Hindlimb muscle (tissue), 1 donor: Measurements from ENCODE around the gene CCDC174. TPM values are rescaled to one million over a fixed set of nuclear protein-coding genes. Genes with fewer than 3 reads are reported as not detected.

ENCODE experiments used
- DNase-seq: peaks from one replicate; pipeline ENCODE4 v3.0.0-alpha.2; 2013
- polyA plus RNA-seq: library from polyadenylated mRNA; unstranded; fragments of 120-200 nt; gene quantifications from one replicate; pipeline ENCODE4 v1.2.1, GENCODE V29; 2013; ENCODE audit not compliant: insufficient read length

CCDC174 gene
- polyA plus RNA-seq, 1 donor: 20.1 TPM

DNA sequence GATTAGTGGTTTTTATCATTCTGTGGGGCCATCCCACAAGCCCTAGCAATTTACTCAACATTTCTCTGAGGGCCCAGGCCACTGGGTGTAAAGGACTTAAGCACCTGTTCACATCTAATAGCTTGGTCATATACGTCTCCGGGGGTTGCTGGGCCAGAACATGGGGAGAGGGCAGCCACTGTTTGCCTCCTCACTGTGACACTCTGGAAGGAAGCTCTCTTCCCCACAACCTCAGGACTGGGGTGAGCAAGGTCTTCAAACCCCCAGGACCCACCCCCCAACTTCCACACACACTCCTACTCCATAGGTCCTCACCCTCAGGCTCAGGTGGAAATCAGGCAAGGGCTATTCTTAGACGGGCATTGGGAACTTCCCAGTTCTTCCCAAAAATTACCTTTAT is 52.2 kb downstream of the CCDC174 start:
- no peak for DNase-seq

- DNase-seq: no peak
Measured at GRCh38 chr3:14706096-14706495, 54.5 kb downstream of the CCDC174 start.

DNA sequence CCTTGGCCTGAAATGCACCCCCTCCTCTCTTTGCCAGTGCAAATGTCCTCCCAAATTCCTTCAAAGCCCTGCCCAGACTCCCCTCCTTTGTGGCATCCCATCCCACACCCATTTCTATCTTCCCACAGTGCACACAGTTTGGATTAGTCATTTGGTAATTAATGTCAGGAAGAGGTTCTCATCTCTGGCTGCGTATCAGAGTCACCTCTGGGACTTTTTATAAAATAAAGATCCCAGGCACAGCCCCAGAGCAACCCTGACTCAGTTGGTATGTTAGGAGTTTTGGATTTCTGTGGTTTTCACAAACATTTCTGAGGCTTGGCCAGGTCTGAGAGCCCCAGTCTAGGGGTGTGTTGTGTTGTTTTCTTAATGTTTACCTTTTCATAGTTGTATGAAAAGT is 65.0 kb downstream of the CCDC174 start:
- DNase-seq: no peak

DNA sequence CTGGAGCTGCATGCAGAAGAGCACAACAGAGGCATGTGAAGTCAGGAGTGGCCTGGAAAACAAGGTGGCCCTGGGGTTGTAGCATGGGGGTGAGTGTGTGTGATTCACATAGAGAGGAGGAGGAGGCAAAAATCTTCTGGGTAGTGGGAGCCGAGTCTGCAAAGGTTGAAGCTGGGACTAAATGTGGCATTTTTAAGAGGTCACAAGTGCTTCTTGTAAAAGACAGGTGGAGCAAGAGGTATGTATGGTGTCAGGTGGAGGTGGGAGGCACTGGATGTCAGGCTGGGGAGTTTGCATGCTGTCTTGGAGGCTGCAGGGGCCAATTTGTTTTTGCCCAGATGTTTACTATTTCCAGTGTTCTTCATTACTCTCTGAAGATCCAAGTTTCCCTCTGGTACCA is 65.7 kb downstream of the CCDC174 start:
- no peak for DNase-seq

GRCh38 chr3:14718539-14718938 is 67.0 kb downstream of the CCDC174 start:
- DNase-seq: no peak

- DNase-seq: no peak
Measured at GRCh38 chr3:14719006-14719405, 67.4 kb downstream of the CCDC174 start.

GRCh38 chr3:14721126-14721864 is 69.7 kb downstream of the CCDC174 start:
- DNase-seq: no peak

Other genes starting within 250 kb of the CCDC174 start
- gene SLC6A6, start 249.2 kb upstream of the CCDC174 start, polyA plus RNA-seq: 3.6 TPM
- gene GRIP2, start 111.4 kb upstream of the CCDC174 start, polyA plus RNA-seq: 30.7 TPM
- 0.08 TPM for gene C3orf20, start 23.4 kb downstream of the CCDC174 start, polyA plus RNA-seq
- 20.1 TPM for gene FGD5, start 167.2 kb downstream of the CCDC174 start, polyA plus RNA-seq